Medulla oblongata (tissue), 1 donor: ENCODE data around the gene HYOU1.
"Not testable (repeated sequence)": the region's sequence is repeated elsewhere in the genome, so short reads cannot be mapped to it uniquely, and the experiment has no call there.

Experiments
- DNase-seq: peaks from one replicate; pipeline ENCODE4 v3.0.0-alpha.2; 2015; ENCODE audit errors: extremely low spot score

The HYOU1 gene

GRCh38 chr11:119057000-119057769 lies at the start of gene HYOU1:
Gene HYOU1 (minus strand): TSS chr11:119057205. CDS start chr11:119056160, 1,045 bp downstream.
- DNase-seq = peak; percentile 97

- no peak for DNase-seq
These were observed 46.8 kb upstream of the HYOU1 start for GRCh38 chr11:119103793-119104192.

- DNase-seq = not testable (repeated sequence)
These were observed 46.2 kb upstream of the HYOU1 start for GRCh38 chr11:119103161-119103664.

- DNase-seq = peak; percentile 97
These were observed 44.9 kb upstream of the HYOU1 start, which contains the start of gene DPAGT1 for GRCh38 chr11:119101759-119102423. Gene DPAGT1 (minus strand): TSS chr11:119101853. CDS start chr11:119101655, 198 bp downstream.

- DNase-seq = no peak
These were observed 44.2 kb upstream of the HYOU1 start for GRCh38 chr11:119100994-119101758.

- no peak for DNase-seq
These were observed 43.4 kb upstream of the HYOU1 start for GRCh38 chr11:119100246-119100970.

- DNase-seq = no peak
These were observed 42.7 kb upstream of the HYOU1 start for GRCh38 chr11:119099711-119100110.

GRCh38 chr11:119095066-119095880 lies 38.3 kb upstream of the HYOU1 start:
- DNase-seq = peak; percentile 100

GRCh38 chr11:119094816-119095065 lies 37.7 kb upstream of the HYOU1 start:
- peak; percentile 88 for DNase-seq

GRCh38 chr11:119093942-119094815 lies 37.2 kb upstream of the HYOU1 start:
- no peak for DNase-seq

GRCh38 chr11:119092880-119093842 lies 36.2 kb upstream of the HYOU1 start:
- peak; percentile 69 for DNase-seq

GRCh38 chr11:119091966-119092879 lies 35.2 kb upstream of the HYOU1 start:
- no peak for DNase-seq

GRCh38 chr11:119091178-119091577 lies 34.2 kb upstream of the HYOU1 start:
- DNase-seq = no peak

- DNase-seq = no peak
These were observed 32.3 kb upstream of the HYOU1 start for GRCh38 chr11:119089319-119089718.

GRCh38 chr11:119088406-119088805 lies 31.4 kb upstream of the HYOU1 start:
- DNase-seq = no peak

GRCh38 chr11:119087747-119088241 lies 30.8 kb upstream of the HYOU1 start:
- DNase-seq = no peak

GRCh38 chr11:119087123-119087522 lies 30.1 kb upstream of the HYOU1 start:
- DNase-seq = no peak
